CD4-positive, alpha-beta T cell treated with Interleukin-15 for 1 hour (primary cell): ENCODE data around the gene GAS7.

ENCODE experiments used
- DNase-seq: peaks from one replicate; pipeline ENCODE4 v3.0.0-alpha.2; 2020

GAS7 gene

GRCh38 chr17:9974448-9975381, 223.7 kb downstream of the GAS7 start:
- DNase-seq = no peak

- no peak for DNase-seq
These were observed 224.5 kb downstream of the GAS7 start for GRCh38 chr17:9973669-9974447.

- DNase-seq = no peak
These were observed 226.4 kb downstream of the GAS7 start for GRCh38 chr17:9971991-9972390.

- no peak for DNase-seq
These were observed 229.0 kb downstream of the GAS7 start for GRCh38 chr17:9969301-9969935.

- no peak for DNase-seq
These were observed 229.5 kb downstream of the GAS7 start for GRCh38 chr17:9968881-9969280.

- DNase-seq = no peak
These were observed 230.4 kb downstream of the GAS7 start for GRCh38 chr17:9968008-9968407.

- no peak for DNase-seq
These were observed 238.9 kb downstream of the GAS7 start for GRCh38 chr17:9959377-9959981.

- DNase-seq = peak; percentile 45
These were observed 239.7 kb downstream of the GAS7 start for GRCh38 chr17:9958586-9959281.

GRCh38 chr17:9957244-9957643, 241.2 kb downstream of the GAS7 start:
- no peak for DNase-seq

- no peak for DNase-seq
These were observed 241.8 kb downstream of the GAS7 start for GRCh38 chr17:9956474-9957131.

- no peak for DNase-seq
These were observed 244.9 kb downstream of the GAS7 start for GRCh38 chr17:9953492-9953891.

GRCh38 chr17:9951803-9952202, 246.6 kb downstream of the GAS7 start:
- no peak for DNase-seq

- DNase-seq = no peak
These were observed 249.5 kb downstream of the GAS7 start for GRCh38 chr17:9948928-9949327.

GRCh38 chr17:9944704-9945103, 253.7 kb downstream of the GAS7 start:
- DNase-seq = no peak

- no peak for DNase-seq
These were observed 255.1 kb downstream of the GAS7 start for GRCh38 chr17:9943343-9943742.

GRCh38 chr17:9942885-9943284, 255.5 kb downstream of the GAS7 start:
- no peak for DNase-seq

- DNase-seq = no peak
These were observed 257.1 kb downstream of the GAS7 start for GRCh38 chr17:9941305-9941704.

- DNase-seq = no peak
These were observed 257.6 kb downstream of the GAS7 start for GRCh38 chr17:9940841-9941240.

GRCh38 chr17:9938764-9939163, 259.6 kb downstream of the GAS7 start:
- no peak for DNase-seq

- DNase-seq = no peak
These were observed 260.5 kb downstream of the GAS7 start for GRCh38 chr17:9937901-9938300.

GRCh38 chr17:9937241-9937761, 261.1 kb downstream of the GAS7 start:
- no peak for DNase-seq

- no peak for DNase-seq
These were observed 262.3 kb downstream of the GAS7 start for GRCh38 chr17:9936095-9936494.
